ENCODE data around the gene ASTN1. TPM values are rescaled to one million over a fixed set of nuclear protein-coding genes. Genes with fewer than 3 reads are reported as not detected.

ASTN1 gene
- total RNA-seq (not detected), polyA plus RNA-seq (not detected)

DNA sequence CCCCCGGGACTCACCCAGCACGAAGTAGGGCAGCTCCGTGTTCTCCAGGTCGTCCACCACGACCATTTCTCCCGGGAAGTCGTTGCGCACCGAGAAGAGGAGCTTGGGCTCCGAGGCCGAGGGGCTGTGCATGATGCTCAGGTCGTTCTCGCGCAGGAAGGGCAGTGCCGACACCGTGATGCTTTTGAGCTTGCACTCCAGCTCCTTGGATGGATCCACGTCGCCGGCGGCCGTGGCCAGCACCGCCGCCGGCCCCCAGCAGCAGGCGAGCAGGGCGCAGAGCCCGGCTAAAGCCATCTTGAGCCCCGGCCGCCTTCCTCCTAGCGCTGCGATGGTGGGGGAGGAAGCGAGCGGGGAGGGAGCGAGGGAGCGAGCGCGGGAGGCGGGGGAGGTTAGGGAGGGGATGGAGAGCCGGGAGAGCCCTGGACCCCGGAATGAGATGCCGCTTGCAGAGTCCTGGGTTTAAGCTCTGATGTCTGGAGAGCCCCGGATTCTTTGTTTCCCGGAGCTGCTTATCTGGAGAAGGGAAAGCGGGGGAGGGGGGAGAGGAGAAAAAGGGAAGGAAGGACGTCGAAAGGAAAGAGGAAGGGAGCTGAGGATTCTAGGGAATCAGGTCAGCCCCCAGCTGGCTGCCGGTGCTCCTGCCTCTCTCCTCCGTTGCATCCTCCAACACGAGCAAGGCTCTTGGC is at the start of gene ASTN1:
ASTN1 (minus strand) TSS at position 333 of the 689 bp plus-strand sequence; CDS start at position 297, 36 bp downstream.
- ChIA-PET CTCF (no interaction called here), POLR2A (no interaction called here)
- no peaks in the 10 kb centered on the region for H3K36me3 ChIP-seq (ENCODE audit: insufficient read depth, low read length)
- no peak within 1 kb of the TSS for H3K4me3 ChIP-seq (ENCODE audit: low read length)
- H3K27me3 ChIP-seq (ENCODE audit: insufficient read depth, low read length, poor library complexity, severe bottlenecking): no peaks in the 10 kb centered on the region
- Mint-ChIP-seq H3K27ac (no peak within 1 kb of the TSS), H3K36me3 (peaks cover 0 to 1% (median 0%) of the 10 kb centered on the region in 3 donors), H3K4me3 (no peak within 1 kb of the TSS), H3K27me3 (peaks cover 7 to 15% of the 10 kb centered on the region in 2 donors), H3K4me1 (no peaks in the 10 kb centered on the region), H3K9me3 (peaks cover 0 to 10% (median 5%) of the 10 kb centered on the region in 5 donors)
- DNase-seq: no peak
- H3K9me3 ChIP-seq (ENCODE audit: low read length): no peaks in the 10 kb centered on the region
- H3K4me1 ChIP-seq (ENCODE audit: insufficient read depth, low read length): no peaks in the 10 kb centered on the region
- H3K27ac ChIP-seq (ENCODE audit: low read depth, low read length): no peak within 1 kb of the TSS

DNA sequence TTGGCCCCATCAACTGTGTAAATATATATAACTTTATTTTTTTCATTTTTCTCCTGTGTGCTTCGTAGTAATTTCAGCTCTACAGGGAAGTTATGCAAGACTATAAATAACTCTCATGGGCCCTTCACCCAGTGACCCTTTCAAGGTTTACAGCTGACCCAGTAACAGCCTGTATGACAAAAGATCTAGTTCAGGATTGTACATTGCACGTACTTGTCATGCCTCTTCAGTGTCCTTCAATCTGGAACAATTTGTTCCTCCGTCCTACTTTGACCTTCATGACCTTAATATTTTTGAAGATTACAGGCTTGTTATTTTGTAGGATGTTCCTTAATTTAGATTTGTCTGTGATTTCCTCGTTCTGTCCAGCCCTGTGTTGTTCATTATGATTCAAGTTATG is 46.7 kb upstream of the ASTN1 start:
- no peaks in the 10 kb centered on the region for H3K4me1 Mint-ChIP-seq

DNA sequence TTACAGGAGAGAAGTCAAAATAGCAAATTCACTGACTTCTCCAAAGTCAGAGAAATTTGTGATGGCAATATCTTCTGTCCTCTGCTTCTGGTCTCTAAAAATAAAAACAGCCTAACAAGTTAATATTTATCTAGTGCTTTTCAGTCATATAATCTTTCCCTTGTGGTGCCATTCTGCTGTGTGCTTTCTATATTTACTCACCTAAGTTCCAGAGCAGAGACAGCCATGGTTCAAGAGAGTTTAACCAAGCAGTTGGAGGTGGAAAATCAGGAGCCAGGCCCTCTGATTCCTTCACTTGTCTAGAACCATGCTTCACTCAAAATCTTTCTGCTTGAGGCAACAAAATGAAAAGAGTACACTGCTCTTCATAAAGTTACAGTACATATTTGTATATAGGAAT is 45.6 kb upstream of the ASTN1 start:
- H3K27ac Mint-ChIP-seq: no peak overlapping the region
- ChIA-PET CTCF (no interaction called here), POLR2A (no interaction called here)
- H3K4me3 ChIP-seq (ENCODE audit: low read length): no peak overlapping the region
- peaks cover 0 to 2% (median 2%) of the 10 kb centered on the region in 5 donors for H3K9me3 Mint-ChIP-seq
- no peaks in the 10 kb centered on the region for H3K27me3 Mint-ChIP-seq
- no peaks in the 10 kb centered on the region for H3K36me3 ChIP-seq (ENCODE audit: insufficient read depth, low read length)
- H3K36me3 Mint-ChIP-seq: no peaks in the 10 kb centered on the region
- no peaks in the 10 kb centered on the region for H3K9me3 ChIP-seq (ENCODE audit: low read length)
- H3K4me1 ChIP-seq (ENCODE audit: insufficient read depth, low read length): no peaks in the 10 kb centered on the region
- H3K4me3 Mint-ChIP-seq: no peak overlapping the region
- DNase-seq: no peak
- H3K27ac ChIP-seq (ENCODE audit: low read depth, low read length): no peak overlapping the region
- no peaks in the 10 kb centered on the region for H3K4me1 Mint-ChIP-seq
- no peaks in the 10 kb centered on the region for H3K27me3 ChIP-seq (ENCODE audit: insufficient read depth, low read length, poor library complexity, severe bottlenecking)

More for the DNA sequence above, 46.7 kb upstream of the ASTN1 start:
- CTCF ChIA-PET: no interaction called here
- no peak overlapping the region for H3K4me3 Mint-ChIP-seq
- Histone ChIP-seq H3K27ac (ENCODE audit: low read depth, low read length) (no peak overlapping the region), H3K9me3 (ENCODE audit: low read length) (no peaks in the 10 kb centered on the region), H3K4me1 (ENCODE audit: insufficient read depth, low read length) (no peaks in the 10 kb centered on the region), H3K27me3 (ENCODE audit: insufficient read depth, low read length, poor library complexity, severe bottlenecking) (no peaks in the 10 kb centered on the region), H3K4me3 (ENCODE audit: low read length) (no peak overlapping the region), H3K36me3 (ENCODE audit: insufficient read depth, low read length) (no peaks in the 10 kb centered on the region)
- no peaks in the 10 kb centered on the region for H3K36me3 Mint-ChIP-seq
- H3K9me3 Mint-ChIP-seq: peaks cover 2 to 7% (median 3%) of the 10 kb centered on the region in 5 donors
- no peak overlapping the region for H3K27ac Mint-ChIP-seq
- POLR2A ChIA-PET: no interaction called here
- no peak for DNase-seq
- no peaks in the 10 kb centered on the region for H3K27me3 Mint-ChIP-seq

DNA sequence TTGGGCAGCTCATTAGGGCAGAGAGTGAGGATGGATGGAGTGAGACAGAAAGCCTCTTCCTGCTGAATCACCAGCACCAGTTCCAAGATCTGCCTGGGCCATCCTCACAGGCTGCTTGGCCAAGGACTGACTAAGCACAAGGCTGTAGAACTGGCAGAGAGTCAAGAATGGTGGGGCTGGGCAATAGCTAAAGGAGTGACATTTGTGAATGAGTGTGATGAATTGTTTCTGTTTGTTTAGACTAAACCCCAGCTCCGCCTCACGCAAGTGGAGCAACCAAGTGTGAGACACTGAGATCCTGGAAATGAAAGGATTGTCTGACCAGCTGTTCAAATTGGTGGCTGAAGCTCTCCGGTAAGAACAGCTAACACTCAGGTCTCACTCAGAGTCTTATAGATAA is 44.8 kb upstream of the ASTN1 start:
- no peaks in the 10 kb centered on the region for H3K4me1 Mint-ChIP-seq

DNA sequence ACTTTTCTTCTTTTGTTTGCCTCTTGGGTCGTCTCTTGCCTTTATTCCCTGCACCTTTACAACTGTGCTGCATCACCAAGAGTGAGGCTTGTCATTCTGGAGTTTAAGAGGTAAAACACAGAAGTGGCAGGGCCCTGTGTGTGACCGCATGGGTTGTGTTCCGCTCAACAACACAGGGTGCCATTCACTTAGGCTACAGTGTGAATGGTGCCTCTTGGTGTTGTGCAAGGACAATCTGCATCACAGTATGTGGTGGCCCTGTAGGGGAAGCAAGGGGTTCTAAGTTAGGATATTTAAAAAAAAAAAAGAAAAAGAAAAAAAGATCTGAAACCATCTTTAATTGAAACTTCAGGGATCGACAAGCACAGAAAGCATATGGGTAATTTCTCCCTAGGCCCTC is 44.4 kb upstream of the ASTN1 start:
- no peaks in the 10 kb centered on the region for H3K36me3 ChIP-seq (ENCODE audit: insufficient read depth, low read length)
- H3K27ac Mint-ChIP-seq: no peak overlapping the region
- H3K4me3 ChIP-seq (ENCODE audit: low read length): no peak overlapping the region
- H3K27me3 ChIP-seq (ENCODE audit: insufficient read depth, low read length, poor library complexity, severe bottlenecking): no peaks in the 10 kb centered on the region
- H3K9me3 Mint-ChIP-seq: peaks cover 0 to 2% (median 2%) of the 10 kb centered on the region in 5 donors
- no peaks in the 10 kb centered on the region for H3K4me1 ChIP-seq (ENCODE audit: insufficient read depth, low read length)
- H3K36me3 Mint-ChIP-seq: no peaks in the 10 kb centered on the region
- DNase-seq: no peak
- H3K27ac ChIP-seq (ENCODE audit: low read depth, low read length): no peak overlapping the region
- ChIA-PET CTCF (no interaction called here), POLR2A (no interaction called here)
- H3K4me1 Mint-ChIP-seq: no peaks in the 10 kb centered on the region
- H3K27me3 Mint-ChIP-seq: no peaks in the 10 kb centered on the region
- H3K9me3 ChIP-seq (ENCODE audit: low read length): no peaks in the 10 kb centered on the region
- no peak overlapping the region for H3K4me3 Mint-ChIP-seq

More for the DNA sequence above, 44.8 kb upstream of the ASTN1 start:
- Mint-ChIP-seq H3K27ac (no peak overlapping the region), H3K27me3 (no peaks in the 10 kb centered on the region), H3K9me3 (peaks cover 0 to 2% (median 2%) of the 10 kb centered on the region in 5 donors), H3K36me3 (no peaks in the 10 kb centered on the region), H3K4me3 (no peak overlapping the region)
- Histone ChIP-seq H3K4me1 (ENCODE audit: insufficient read depth, low read length) (no peaks in the 10 kb centered on the region), H3K27ac (ENCODE audit: low read depth, low read length) (no peak overlapping the region), H3K4me3 (ENCODE audit: low read length) (no peak overlapping the region), H3K27me3 (ENCODE audit: insufficient read depth, low read length, poor library complexity, severe bottlenecking) (no peaks in the 10 kb centered on the region), H3K9me3 (ENCODE audit: low read length) (no peaks in the 10 kb centered on the region), H3K36me3 (ENCODE audit: insufficient read depth, low read length) (no peaks in the 10 kb centered on the region)
- DNase-seq: no peak
- POLR2A ChIA-PET: no interaction called here
- CTCF ChIA-PET: no interaction called here

DNA sequence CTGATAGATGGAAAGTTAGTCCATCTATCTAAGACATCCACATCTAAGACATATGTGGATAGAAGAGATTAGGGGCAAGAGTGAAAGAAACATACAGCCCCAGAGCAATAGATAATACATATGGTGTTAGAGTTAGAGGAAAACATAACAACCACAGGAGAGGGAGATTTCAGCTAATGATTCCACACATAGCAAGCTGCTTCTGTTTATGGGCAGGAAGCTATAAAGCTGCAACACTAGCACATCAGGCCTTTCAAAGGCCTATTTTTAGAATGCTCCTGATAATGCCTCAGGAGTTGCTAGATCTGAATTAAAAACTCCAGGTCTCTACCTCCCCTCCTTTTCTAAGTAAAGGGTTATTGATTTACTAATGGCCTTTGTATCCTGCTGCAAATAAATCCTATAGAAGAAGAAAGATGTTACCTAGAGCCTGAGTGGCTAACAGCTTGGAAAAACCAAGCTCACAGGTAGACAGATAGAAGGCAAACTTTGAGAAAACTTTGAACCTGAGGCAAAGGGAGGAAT is 42.4 kb upstream of the ASTN1 start:
- Histone ChIP-seq H3K27me3 (ENCODE audit: insufficient read depth, low read length, poor library complexity, severe bottlenecking) (no peaks in the 10 kb centered on the region), H3K4me1 (ENCODE audit: insufficient read depth, low read length) (no peaks in the 10 kb centered on the region)
- POLR2A ChIA-PET: no interaction called here

DNA sequence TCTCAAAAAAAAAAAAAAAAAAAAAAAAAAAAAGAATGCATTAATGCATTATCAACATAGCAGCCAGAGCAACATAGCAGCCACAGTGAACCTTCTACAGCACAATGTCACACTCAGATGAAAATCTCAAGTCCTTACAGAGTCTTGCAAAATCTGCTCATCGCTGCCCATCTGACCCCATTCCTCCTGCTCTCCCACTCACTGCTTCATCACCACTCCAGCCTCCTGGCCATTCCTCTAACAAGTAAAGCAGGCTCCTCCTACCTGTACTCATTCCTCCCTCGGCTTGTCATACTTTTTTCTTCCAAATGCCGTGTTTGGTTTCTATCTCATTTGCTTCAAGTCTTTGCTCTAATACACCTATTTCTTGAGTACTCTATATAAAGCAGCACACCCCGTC is 35.8 kb upstream of the ASTN1 start:
- H3K27ac ChIP-seq (ENCODE audit: low read depth, low read length): no peak overlapping the region

More for the DNA sequence above, 42.4 kb upstream of the ASTN1 start:
- Histone ChIP-seq H3K27ac (ENCODE audit: low read depth, low read length) (no peak overlapping the region), H3K4me3 (ENCODE audit: low read length) (no peak overlapping the region), H3K9me3 (ENCODE audit: low read length) (no peaks in the 10 kb centered on the region), H3K36me3 (ENCODE audit: insufficient read depth, low read length) (no peaks in the 10 kb centered on the region)
- H3K36me3 Mint-ChIP-seq: no peaks in the 10 kb centered on the region
- no peak for DNase-seq
- CTCF ChIA-PET: no interaction called here
- H3K4me1 Mint-ChIP-seq: no peaks in the 10 kb centered on the region
- no peak overlapping the region for H3K4me3 Mint-ChIP-seq
- H3K27ac Mint-ChIP-seq: no peak overlapping the region
- H3K27me3 Mint-ChIP-seq: no peaks in the 10 kb centered on the region
- H3K9me3 Mint-ChIP-seq: peaks cover 0 to 4% (median 2%) of the 10 kb centered on the region in 5 donors

DNA sequence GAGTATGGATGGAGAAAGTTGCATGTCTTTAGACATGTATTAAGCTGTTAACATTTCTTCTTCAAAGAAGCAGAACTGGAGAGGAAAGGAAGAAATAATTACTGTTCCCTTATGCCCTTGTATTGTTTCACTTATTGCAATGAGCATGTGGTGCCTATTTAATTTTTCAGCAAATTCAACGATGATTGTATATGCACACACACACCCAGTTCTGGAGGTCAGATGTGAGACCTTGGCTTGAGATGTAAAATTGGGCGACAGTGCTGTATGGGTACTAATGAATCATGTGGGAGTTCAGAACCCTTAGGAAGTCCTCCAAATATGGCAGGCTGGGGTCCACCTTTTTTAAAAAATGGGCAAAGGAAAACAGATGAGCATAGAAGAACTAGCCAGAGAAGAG is 33.7 kb upstream of the ASTN1 start:
- H3K4me1 ChIP-seq (ENCODE audit: insufficient read depth, low read length): no peaks in the 10 kb centered on the region
- Mint-ChIP-seq H3K9me3 (peaks cover 2 to 9% (median 6%) of the 10 kb centered on the region in 5 donors), H3K4me1 (no peaks in the 10 kb centered on the region), H3K27me3 (peaks cover 0 to 2% of the 10 kb centered on the region in 2 donors), H3K36me3 (no peaks in the 10 kb centered on the region), H3K4me3 (no peak overlapping the region), H3K27ac (no peak overlapping the region)
- H3K27ac ChIP-seq (ENCODE audit: low read depth, low read length): no peak overlapping the region
- no peaks in the 10 kb centered on the region for H3K9me3 ChIP-seq (ENCODE audit: low read length)
- CTCF ChIA-PET: no interaction called here
- no peaks in the 10 kb centered on the region for H3K27me3 ChIP-seq (ENCODE audit: insufficient read depth, low read length, poor library complexity, severe bottlenecking)
- DNase-seq: no peak
- no peak overlapping the region for H3K4me3 ChIP-seq (ENCODE audit: low read length)
- H3K36me3 ChIP-seq (ENCODE audit: insufficient read depth, low read length): no peaks in the 10 kb centered on the region
- POLR2A ChIA-PET: no interaction called here

More for the DNA sequence above, 35.8 kb upstream of the ASTN1 start:
- H3K4me3 Mint-ChIP-seq: no peak overlapping the region
- DNase-seq: no peak
- H3K36me3 ChIP-seq (ENCODE audit: insufficient read depth, low read length): no peaks in the 10 kb centered on the region
- peaks cover 4 to 12% (median 6%) of the 10 kb centered on the region in 5 donors for H3K9me3 Mint-ChIP-seq
- H3K4me3 ChIP-seq (ENCODE audit: low read length): no peak overlapping the region
- H3K4me1 ChIP-seq (ENCODE audit: insufficient read depth, low read length): no peaks in the 10 kb centered on the region
- peak overlapping the region in 1 of 8 donors; percentile 69 for H3K27ac Mint-ChIP-seq
- H3K9me3 ChIP-seq (ENCODE audit: low read length): no peaks in the 10 kb centered on the region
- H3K36me3 Mint-ChIP-seq: no peaks in the 10 kb centered on the region
- ChIA-PET CTCF (no interaction called here), POLR2A (no interaction called here)
- H3K27me3 Mint-ChIP-seq: peaks cover 0 to 2% of the 10 kb centered on the region in 2 donors
- H3K27me3 ChIP-seq (ENCODE audit: insufficient read depth, low read length, poor library complexity, severe bottlenecking): no peaks in the 10 kb centered on the region
- no peaks in the 10 kb centered on the region for H3K4me1 Mint-ChIP-seq

Measured in CD8-positive, alpha-beta memory T cell (primary cell).